ENCODE results near the gene TRIM65.

- TF ChIP-seq MAX (IDR thresholded peaks at IDR 0.05) (no peak), EP300 (IDR thresholded peaks at IDR 0.05; ENCODE audit: borderline replicate concordance) (no peak), TEAD4 (IDR thresholded peaks at IDR 0.05) (no peak)
Observed at GRCh38 chr17:75898065-75898464, 1.3 kb upstream of the TRIM65 start.
